Spinal cord (tissue), 10 donors: ENCODE results near the gene SPACA5B. TPM values are rescaled to one million over a fixed set of nuclear protein-coding genes. Genes with fewer than 3 reads are reported as not detected.
"Not testable (repeated sequence)": the region's sequence is repeated elsewhere in the genome, so short reads cannot be mapped to it uniquely, and the experiment has no call there.

Experiments used
- DNase-seq, 6 donors: peaks; one replicate each; pipeline versions ENCODE4 v3.0.0 to v3.0.0-alpha.2; 2013 to 2015; ENCODE audit warnings: low spot score in 6 of 6, low read depth in 4 of 6
- H3K27ac ChIP-seq: one replicate; pipeline ENCODE4 v1.5.1; 2013; ENCODE audit warnings: low read depth, low read length, control low read depth
- H3K27me3 ChIP-seq: one replicate; pipeline ENCODE4 v1.6.1; 2013; ENCODE audit warnings: low read length; ENCODE audit not compliant: control insufficient read depth, insufficient read depth
- H3K36me3 ChIP-seq: one replicate; pipeline ENCODE4 v1.6.1; 2013; ENCODE audit warnings: low read length; ENCODE audit not compliant: control insufficient read depth, insufficient read depth
- H3K4me1 ChIP-seq: one replicate; pipeline ENCODE4 v1.6.1; 2013; ENCODE audit warnings: low read length; ENCODE audit not compliant: control insufficient read depth, insufficient read depth
- H3K4me3 ChIP-seq: one replicate; pipeline ENCODE4 v1.5.1; 2013; ENCODE audit warnings: low read depth, low read length, control low read depth
- H3K9me3 ChIP-seq: one replicate; pipeline ENCODE4 v1.6.1; 2013; ENCODE audit warnings: low read length; ENCODE audit not compliant: control insufficient read depth, insufficient read depth
- WGBS: methylation state at CpG from one replicate; pipeline ENCODE4 v1.1.5; 2013; ENCODE audit warnings: missing lambda C conversion rate; ENCODE audit not compliant: insufficient coverage; 5-methylcytosine and 5-hydroxymethylcytosine counted together
- long read RNA-seq, 4 donors: transcript quantifications; one replicate each; lab custom pipeline, GENCODE V29; 2026
- polyA plus RNA-seq, 2 donors: library from polyadenylated mRNA; unstranded; fragments of 120-200 nt; gene quantifications; one replicate each; pipeline ENCODE4 v1.2.1, GENCODE V29; 2013; ENCODE audit not compliant: insufficient read length in 2 of 2
- total RNA-seq, 2 donors: library from RNA; depleted of rRNA in 1 of 2; stranded (reverse); fragments of 120-200 nt in 1 of 2; fragments of >200 nt in 1 of 2; gene quantifications; one replicate each; pipeline versions ENCODE4 v1.2.3 to v1.2.4, GENCODE V29; 2013 to 2014
- donor health status: healthy.

Gene SPACA5B
- total RNA-seq (not detected), polyA plus RNA-seq (not detected)
- long read RNA-seq, donor 1 = 0 reads
- long read RNA-seq, donor 2 = 0 reads
- long read RNA-seq, donor 3 = 0 reads
- long read RNA-seq, donor 4 = 0 reads

GRCh38 chrX:48130326-48130725 lies at the start of gene SPACA5B:
Gene SPACA5B (plus strand): TSS chrX:48130626. CDS start chrX:48130688, 62 bp downstream.
- H3K27ac ChIP-seq, H3K4me3 ChIP-seq, H3K27me3 ChIP-seq, H3K4me1 ChIP-seq, H3K9me3 ChIP-seq, DNase-seq, H3K36me3 ChIP-seq: not testable (repeated sequence)
- WGBS = no CpG with 5 or more reads among the region's 4 CpGs

- Histone ChIP-seq H3K4me3 (no peak overlapping the region), H3K4me1 (no peaks in the 10 kb centered on the region), H3K27me3 (no peaks in the 10 kb centered on the region), H3K36me3 (no peaks in the 10 kb centered on the region), H3K9me3 (no peaks in the 10 kb centered on the region), H3K27ac (no peak overlapping the region)
- DNase-seq = peak in 2 of 6 donors; percentile 48 to 76
- WGBS = 27% methylated on average over 5 of the region's 9 CpGs
Measured at GRCh38 chrX:48083212-48083611, 47.2 kb upstream of the SPACA5B start.

GRCh38 chrX:48083706-48084105 lies 46.7 kb upstream of the SPACA5B start:
- no peak for DNase-seq
- no peak overlapping the region for H3K27ac ChIP-seq
- H3K27me3 ChIP-seq = no peaks in the 10 kb centered on the region
- no peaks in the 10 kb centered on the region for H3K4me1 ChIP-seq
- H3K4me3 ChIP-seq = no peak overlapping the region
- WGBS = 80% methylated on average over 4 of the region's 5 CpGs
- H3K9me3 ChIP-seq = no peaks in the 10 kb centered on the region
- no peaks in the 10 kb centered on the region for H3K36me3 ChIP-seq

GRCh38 chrX:48086082-48086481 lies 44.3 kb upstream of the SPACA5B start:
- Histone ChIP-seq H3K4me3 (no peak overlapping the region), H3K36me3 (no peaks in the 10 kb centered on the region), H3K4me1 (no peaks in the 10 kb centered on the region), H3K9me3 (no peaks in the 10 kb centered on the region), H3K27me3 (no peaks in the 10 kb centered on the region), H3K27ac (no peak overlapping the region)
- no peak for DNase-seq

GRCh38 chrX:48090123-48090522 lies 40.3 kb upstream of the SPACA5B start:
- Histone ChIP-seq H3K27ac (no peak overlapping the region), H3K4me3 (no peak overlapping the region), H3K27me3 (no peaks in the 10 kb centered on the region), H3K36me3 (no peaks in the 10 kb centered on the region), H3K4me1 (no peaks in the 10 kb centered on the region), H3K9me3 (no peaks in the 10 kb centered on the region)
- no peak for DNase-seq
- WGBS = 100% methylated on average over 3 of the region's 5 CpGs

GRCh38 chrX:48092558-48092957 lies 37.9 kb upstream of the SPACA5B start:
- H3K9me3 ChIP-seq, H3K4me1 ChIP-seq, H3K36me3 ChIP-seq, H3K27ac ChIP-seq, DNase-seq, H3K27me3 ChIP-seq, H3K4me3 ChIP-seq: not testable (repeated sequence)
- 29% methylated on average over 2 of the region's 3 CpGs for WGBS

GRCh38 chrX:48101443-48101842 lies 29.0 kb upstream of the SPACA5B start:
- 87% methylated on average over 3 of the region's 3 CpGs for WGBS
- no peak overlapping the region for H3K27ac ChIP-seq
- no peaks in the 10 kb centered on the region for H3K4me1 ChIP-seq
- no peak for DNase-seq
- no peak overlapping the region for H3K4me3 ChIP-seq
- no peaks in the 10 kb centered on the region for H3K9me3 ChIP-seq
- H3K27me3 ChIP-seq = no peaks in the 10 kb centered on the region
- no peaks in the 10 kb centered on the region for H3K36me3 ChIP-seq

- Histone ChIP-seq H3K27me3 (no peaks in the 10 kb centered on the region), H3K4me1 (no peaks in the 10 kb centered on the region), H3K36me3 (no peaks in the 10 kb centered on the region), H3K4me3 (no peak overlapping the region), H3K27ac (no peak overlapping the region), H3K9me3 (no peaks in the 10 kb centered on the region)
- DNase-seq = no peak
- 75% methylated on average over 6 of the region's 6 CpGs for WGBS
Measured at GRCh38 chrX:48102874-48103374, 27.5 kb upstream of the SPACA5B start.

- 57% methylated on average over 4 of the region's 6 CpGs for WGBS
- Histone ChIP-seq H3K4me3 (no peak overlapping the region), H3K36me3 (no peaks in the 10 kb centered on the region), H3K4me1 (no peaks in the 10 kb centered on the region), H3K27me3 (no peaks in the 10 kb centered on the region), H3K9me3 (no peaks in the 10 kb centered on the region), H3K27ac (no peak overlapping the region)
- no peak for DNase-seq
Measured at GRCh38 chrX:48107717-48108116, 22.7 kb upstream of the SPACA5B start.

GRCh38 chrX:48125286-48125685 lies 5.1 kb upstream of the SPACA5B start:
- 87% methylated on average over 9 of the region's 10 CpGs for WGBS
- H3K9me3 ChIP-seq, H3K4me1 ChIP-seq, H3K27me3 ChIP-seq, H3K4me3 ChIP-seq, H3K27ac ChIP-seq, H3K36me3 ChIP-seq, DNase-seq: not testable (repeated sequence)
